DND-41 (cell line): ENCODE results near the gene TBC1D10A.

Source experiments
- ATAC-seq: fragments of 200-7000 bp; cut with Tn5 transposase; 3 replicates; pipeline ENCODE4 v1.9.1; 2021; ENCODE audit warnings: low read depth; ENCODE audit not compliant: insufficient read depth
- DNase-seq: peaks from one replicate; pipeline ENCODE4 v3.0.0-alpha.2; 2020
- H2AFZ ChIP-seq: 2 replicates; pipeline ENCODE4 v1.6.0; 2012; ENCODE audit warnings: low read depth, low read length
- H3K27ac ChIP-seq: 2 replicates; pipeline ENCODE4 v1.5.1; 2012; ENCODE audit warnings: low read length, inconsistent platforms
- H3K27me3 ChIP-seq: fragments of 200-600 bp; sonication (generic); 2 replicates; pipeline ENCODE4 v1.6.0; 2012; ENCODE audit warnings: low read length, mild to moderate bottlenecking, inconsistent platforms; ENCODE audit not compliant: insufficient read depth, poor library complexity
- H3K36me3 ChIP-seq: 2 replicates; pipeline ENCODE4 v1.5.1; 2012; ENCODE audit warnings: low read length, inconsistent platforms; ENCODE audit not compliant: insufficient read depth
- H3K4me1 ChIP-seq: 2 replicates; pipeline ENCODE4 v1.5.1; 2012; ENCODE audit warnings: mild to moderate bottlenecking, low read length; ENCODE audit not compliant: insufficient read depth
- H3K4me2 ChIP-seq: 2 replicates; pipeline ENCODE4 v1.6.0; 2012; ENCODE audit warnings: mild to moderate bottlenecking, moderate library complexity, low read length, inconsistent platforms; ENCODE audit not compliant: insufficient read depth
- H3K4me3 ChIP-seq, 2 experiments: fragments of 200-600 bp in 1 of 2; shearing (Covaris generic) in 1 of 2; 2 replicates each; pipeline ENCODE4 v1.5.1; 2012 to 2016; ENCODE audit warnings: inconsistent platforms in 2 of 2, low read length in 2 of 2, mild to moderate bottlenecking in 2 of 2, low read depth in 1 of 2, moderate library complexity in 1 of 2
- H3K79me2 ChIP-seq: 2 replicates; pipeline ENCODE4 v1.6.0; 2012; ENCODE audit warnings: low read length, inconsistent platforms; ENCODE audit not compliant: insufficient read depth
- H3K9ac ChIP-seq: 2 replicates; pipeline ENCODE4 v1.6.0; 2012; ENCODE audit warnings: low read depth, mild to moderate bottlenecking, inconsistent platforms, low read length, moderate library complexity
- H3K9me3 ChIP-seq: 2 replicates; pipeline ENCODE4 v1.5.1; 2012; ENCODE audit warnings: low read length, moderate library complexity, mild to moderate bottlenecking, inconsistent platforms; ENCODE audit not compliant: insufficient read depth, severe bottlenecking
- H4K20me1 ChIP-seq: 2 replicates; pipeline ENCODE4 v1.6.0; 2012; ENCODE audit warnings: low read length; ENCODE audit not compliant: insufficient read depth
- CTCF ChIP-seq: IDR thresholded peaks from 2 replicates; pipeline ENCODE4 v1.5.1; 2012; ENCODE audit warnings: borderline replicate concordance, low read length, moderate library complexity, mild to moderate bottlenecking; ENCODE audit not compliant: poor library complexity, severe bottlenecking; ENCODE audit errors: extremely low read depth
- EZH2 ChIP-seq: IDR thresholded peaks from 3 replicates; pipeline ENCODE4 v1.6.1; 2012; ENCODE audit warnings: borderline replicate concordance, low read depth, mild to moderate bottlenecking, moderate library complexity, low read length, inconsistent platforms; ENCODE audit not compliant: severe bottlenecking

Gene TBC1D10A

GRCh38 chr22:30253205-30253852 lies 73.4 kb downstream of the TBC1D10A start:
- no peak overlapping the region for H3K9ac ChIP-seq
- H3K36me3 ChIP-seq = no peaks in the 10 kb centered on the region
- peak overlapping the region; percentile 46; the same call in 1 of the 2 replicates for H3K27ac ChIP-seq
- DNase-seq (peak; percentile 44), ATAC-seq (peak; percentile 15; the same call in 1 of the 3 replicates)
- no peak overlapping the region for H3K4me3 ChIP-seq
- no peaks in the 10 kb centered on the region for H3K9me3 ChIP-seq
- H2AFZ ChIP-seq = no peak overlapping the region
- H3K27me3 ChIP-seq = no peaks in the 10 kb centered on the region
- peaks cover 17% of the 10 kb centered on the region for H3K4me1 ChIP-seq
- TF ChIP-seq CTCF (no peak), EZH2 (no peak)
- no peaks in the 10 kb centered on the region for H3K79me2 ChIP-seq
- no peaks in the 10 kb centered on the region for H4K20me1 ChIP-seq
- no peak overlapping the region for H3K4me2 ChIP-seq

- Histone ChIP-seq H2AFZ (no peak overlapping the region), H3K9me3 (no peaks in the 10 kb centered on the region), H3K79me2 (no peaks in the 10 kb centered on the region), H3K4me3 (no peak overlapping the region), H3K27ac (peak overlapping the region; percentile 46), H3K9ac (no peak overlapping the region), H4K20me1 (no peaks in the 10 kb centered on the region), H3K27me3 (no peaks in the 10 kb centered on the region), H3K4me1 (peaks cover 21% of the 10 kb centered on the region), H3K36me3 (no peaks in the 10 kb centered on the region), H3K4me2 (no peak overlapping the region)
- DNase-seq (no peak), ATAC-seq (peak; percentile 46)
- no peak for TF ChIP-seq CTCF
- TF ChIP-seq EZH2 = no peak
Measured at GRCh38 chr22:30252411-30253204, 74.1 kb downstream of the TBC1D10A start.

GRCh38 chr22:30251711-30252110 lies 75.0 kb downstream of the TBC1D10A start:
- no peak overlapping the region for H3K4me3 ChIP-seq
- H4K20me1 ChIP-seq = no peaks in the 10 kb centered on the region
- no peak overlapping the region for H3K4me2 ChIP-seq
- H3K36me3 ChIP-seq = no peaks in the 10 kb centered on the region
- H3K4me1 ChIP-seq = peaks cover 28% of the 10 kb centered on the region
- DNase-seq (no peak), ATAC-seq (no peak)
- H3K27me3 ChIP-seq = no peaks in the 10 kb centered on the region
- H3K27ac ChIP-seq = no peak overlapping the region
- no peak overlapping the region for H3K9ac ChIP-seq
- H3K79me2 ChIP-seq = no peaks in the 10 kb centered on the region
- H2AFZ ChIP-seq = no peak overlapping the region
- TF ChIP-seq CTCF (no peak), EZH2 (no peak)
- H3K9me3 ChIP-seq = no peaks in the 10 kb centered on the region
